Measurements from ENCODE around the gene SIGLEC8. TPM values are rescaled to one million over a fixed set of nuclear protein-coding genes. Genes with fewer than 3 reads are reported as not detected.
"Not testable (repeated sequence)": the region's sequence is repeated elsewhere in the genome, so short reads cannot be mapped to it uniquely, and the experiment has no call there.

Gene SIGLEC8
- total RNA-seq (1 to 10 TPM; 2.0 to 3.6 TPM), polyA plus RNA-seq (ENCODE audit: insufficient read length in 2 of 2) (1 to 10 TPM; 3.8 to 4.7 TPM)
- long read RNA-seq, donor 1 = 0 reads
- long read RNA-seq, donor 2 = 0 reads
- long read RNA-seq, donor 3 = 0 reads
- long read RNA-seq, donor 4 = 0 reads

DNA sequence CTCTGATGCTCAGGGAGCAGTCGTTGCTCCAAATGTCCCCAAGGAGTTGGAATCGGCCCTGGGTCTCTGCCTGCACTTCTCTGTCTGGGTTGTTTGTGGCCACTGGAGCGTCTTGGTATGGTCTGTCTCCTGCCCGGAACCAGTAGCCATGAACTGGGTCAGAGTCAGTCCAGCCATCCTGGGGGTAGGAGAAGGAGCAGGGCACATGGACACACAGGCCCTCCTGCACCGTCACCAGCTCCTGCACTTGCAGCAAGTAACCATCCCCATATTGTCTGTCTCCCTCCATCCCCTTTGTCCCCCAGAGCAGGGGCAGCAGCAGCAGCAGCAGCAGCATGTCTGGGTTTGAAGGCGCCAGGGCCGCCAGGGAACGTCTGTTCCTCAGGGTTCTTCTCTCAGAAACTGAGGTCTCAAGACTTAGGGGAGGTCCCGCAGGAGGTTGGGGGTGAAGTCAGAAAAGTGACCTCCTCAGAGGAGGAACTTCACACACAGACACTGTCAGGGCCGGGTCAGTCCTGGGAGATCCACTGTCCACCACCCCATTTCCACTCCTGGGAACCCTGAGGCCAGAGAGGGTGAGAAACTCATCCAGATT, at the start of gene SIGLEC8:
TSS of gene SIGLEC8 (minus strand) at position 404 of the 595 bp plus-strand sequence. CDS start at position 337, 67 bp downstream.
- no peaks in the 10 kb centered on the region for H3K9me3 ChIP-seq (ENCODE audit: control insufficient read depth, insufficient read depth, low read length)
- no peak within 1 kb of the TSS for H3K27ac ChIP-seq (ENCODE audit: low read depth, low read length)
- no peaks in the 10 kb centered on the region for H3K4me1 ChIP-seq (ENCODE audit: control insufficient read depth, insufficient read depth, low read length)
- DNase-seq (ENCODE audit: low read depth in 4 of 6, low spot score in 6 of 6) = no peak
- WGBS (ENCODE audit: insufficient coverage) = 61% methylated on average over 7 of the region's 10 CpGs
- H3K27me3 ChIP-seq (ENCODE audit: control insufficient read depth, insufficient read depth, low read length) = peaks cover 3% of the 10 kb centered on the region
- no peaks in the 10 kb centered on the region for H3K36me3 ChIP-seq (ENCODE audit: control insufficient read depth, insufficient read depth, low read length)
- H3K4me3 ChIP-seq (ENCODE audit: low read depth, low read length) = no peak within 1 kb of the TSS

DNA sequence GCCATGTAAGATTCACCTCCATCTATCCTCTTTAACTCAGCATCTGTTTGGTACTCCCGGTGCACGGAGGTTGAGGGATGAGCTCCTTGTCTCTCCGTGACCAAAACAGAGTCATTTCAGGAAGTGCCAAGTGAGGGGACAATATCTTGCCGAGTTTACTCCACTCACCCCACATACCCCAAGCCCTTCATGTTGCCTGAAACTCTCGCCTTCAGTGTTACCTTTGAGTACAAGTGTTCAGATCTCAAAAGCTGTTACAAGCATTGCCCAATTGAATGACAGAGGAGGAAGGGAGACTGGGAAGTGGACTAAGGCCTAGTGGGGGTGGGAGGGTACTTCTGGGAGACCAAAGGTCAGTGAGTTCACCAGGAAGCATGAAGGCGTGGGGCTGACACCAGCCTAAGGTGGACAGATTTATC, 49.4 kb upstream of the SIGLEC8 start:
- Histone ChIP-seq H3K36me3 (ENCODE audit: control insufficient read depth, insufficient read depth, low read length) (no peaks in the 10 kb centered on the region), H3K4me3 (ENCODE audit: low read depth, low read length) (no peak overlapping the region), H3K27ac (ENCODE audit: low read depth, low read length) (no peak overlapping the region), H3K27me3 (ENCODE audit: control insufficient read depth, insufficient read depth, low read length) (peaks cover 11% of the 10 kb centered on the region), H3K9me3 (ENCODE audit: control insufficient read depth, insufficient read depth, low read length) (no peaks in the 10 kb centered on the region), H3K4me1 (ENCODE audit: control insufficient read depth, insufficient read depth, low read length) (no peaks in the 10 kb centered on the region)
- no peak for DNase-seq (ENCODE audit: low read depth in 4 of 6, low spot score in 6 of 6)
- 60% methylated on average over 1 of the region's 6 CpGs for WGBS (ENCODE audit: insufficient coverage)

DNA sequence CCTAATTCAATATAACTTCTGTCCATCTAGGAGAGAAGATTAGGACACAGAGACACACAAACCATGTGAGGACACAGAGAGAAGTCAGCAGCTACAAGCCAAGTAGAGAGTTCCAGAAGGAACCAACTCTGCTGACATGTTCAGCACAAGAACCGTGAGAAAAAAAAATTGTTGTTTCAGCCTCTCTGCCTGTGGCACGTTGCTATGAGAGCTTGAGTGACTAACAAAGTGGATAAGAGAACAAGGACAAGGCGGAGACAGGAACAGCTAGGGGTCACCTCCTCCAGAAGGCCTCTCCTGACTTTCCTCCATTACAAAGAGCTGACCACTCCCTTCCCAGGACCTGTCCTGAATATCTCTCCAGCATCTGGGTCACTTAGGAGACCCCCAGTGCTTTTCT, 48.9 kb upstream of the SIGLEC8 start:
- 41% methylated on average over 3 of the region's 3 CpGs for WGBS (ENCODE audit: insufficient coverage)
- no peak overlapping the region for H3K27ac ChIP-seq (ENCODE audit: low read depth, low read length)
- H3K4me1 ChIP-seq (ENCODE audit: control insufficient read depth, insufficient read depth, low read length) = no peaks in the 10 kb centered on the region
- peaks cover 11% of the 10 kb centered on the region for H3K27me3 ChIP-seq (ENCODE audit: control insufficient read depth, insufficient read depth, low read length)
- no peak overlapping the region for H3K4me3 ChIP-seq (ENCODE audit: low read depth, low read length)
- DNase-seq (ENCODE audit: low read depth in 4 of 6, low spot score in 6 of 6) = no peak
- no peaks in the 10 kb centered on the region for H3K9me3 ChIP-seq (ENCODE audit: control insufficient read depth, insufficient read depth, low read length)
- no peaks in the 10 kb centered on the region for H3K36me3 ChIP-seq (ENCODE audit: control insufficient read depth, insufficient read depth, low read length)

DNA sequence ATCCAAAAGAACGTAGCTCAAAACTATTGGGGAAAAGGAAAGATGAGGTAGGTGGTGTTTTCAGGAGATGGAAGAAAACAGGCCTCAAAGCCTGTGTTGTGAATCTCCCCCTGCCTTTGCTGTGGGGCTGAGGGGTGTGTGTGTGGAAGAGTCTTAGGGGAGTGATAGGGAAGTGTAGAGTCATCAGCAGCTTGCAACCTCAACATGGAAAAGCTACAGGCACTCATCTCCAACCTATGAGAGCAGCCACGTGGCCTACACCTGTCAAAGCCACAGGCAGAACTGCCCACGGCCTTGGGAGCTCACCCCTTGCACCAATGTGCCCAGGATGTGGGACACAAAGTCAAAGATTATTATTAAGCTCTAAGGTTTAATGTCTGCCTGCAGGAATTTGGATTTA, 47.6 kb upstream of the SIGLEC8 start:
- no peak overlapping the region for H3K27ac ChIP-seq (ENCODE audit: low read depth, low read length)
- DNase-seq (ENCODE audit: low read depth in 4 of 6, low spot score in 6 of 6) = no peak
- H3K4me1 ChIP-seq (ENCODE audit: control insufficient read depth, insufficient read depth, low read length) = no peaks in the 10 kb centered on the region
- no peak overlapping the region for H3K4me3 ChIP-seq (ENCODE audit: low read depth, low read length)
- H3K36me3 ChIP-seq (ENCODE audit: control insufficient read depth, insufficient read depth, low read length) = no peaks in the 10 kb centered on the region
- WGBS (ENCODE audit: insufficient coverage) = 40% methylated on average over 1 of the region's 3 CpGs
- H3K27me3 ChIP-seq (ENCODE audit: control insufficient read depth, insufficient read depth, low read length) = peaks cover 7% of the 10 kb centered on the region
- H3K9me3 ChIP-seq (ENCODE audit: control insufficient read depth, insufficient read depth, low read length) = no peaks in the 10 kb centered on the region

DNA sequence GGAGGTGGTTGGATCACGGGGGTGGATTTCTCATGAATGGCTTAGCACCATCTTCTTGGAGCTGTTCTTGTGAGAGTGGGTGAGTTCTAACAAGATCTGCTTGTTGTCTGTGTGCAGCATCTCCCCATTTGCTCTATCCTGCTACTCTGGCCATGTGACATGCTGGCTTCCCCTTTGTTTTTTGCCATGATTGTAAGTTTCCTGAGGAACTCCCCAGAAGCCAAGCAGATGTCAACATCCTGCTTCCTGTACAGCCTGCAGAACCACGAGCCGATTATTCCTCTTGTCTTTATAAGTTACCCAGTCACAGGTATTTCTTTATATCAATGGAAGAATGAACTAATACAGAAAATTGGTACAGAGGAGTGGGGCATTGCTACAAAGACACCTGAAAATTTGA, 45.6 kb upstream of the SIGLEC8 start:
- no peak overlapping the region for H3K4me3 ChIP-seq (ENCODE audit: low read depth, low read length)

DNA sequence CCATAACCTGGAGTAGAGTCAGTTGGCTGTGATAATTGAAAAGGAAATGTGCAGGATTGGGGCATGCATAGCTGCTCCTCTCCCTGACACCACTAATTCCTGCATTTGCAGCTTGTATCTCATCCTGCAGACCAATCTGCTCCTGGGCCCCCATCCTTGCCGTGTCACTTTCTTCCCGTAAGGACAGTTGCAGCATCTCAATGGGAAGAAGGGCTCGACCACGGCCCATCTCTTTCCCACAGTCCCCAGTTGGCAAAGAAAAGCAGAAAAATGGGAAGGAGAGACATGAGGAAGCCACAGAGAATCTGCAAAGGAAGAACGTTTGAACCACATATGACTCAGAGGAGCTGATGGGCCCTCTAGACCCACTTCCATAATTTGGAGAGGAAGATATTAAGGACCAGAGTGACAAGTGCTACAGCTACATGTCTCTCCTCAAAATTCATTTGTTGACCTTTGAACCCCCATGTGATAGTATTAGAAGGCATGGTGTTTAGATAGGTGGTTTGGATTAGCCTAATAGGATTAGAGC, 45.1 kb upstream of the SIGLEC8 start:
- H3K4me3 ChIP-seq (ENCODE audit: low read depth, low read length) = no peak overlapping the region
- H3K9me3 ChIP-seq (ENCODE audit: control insufficient read depth, insufficient read depth, low read length) = no peaks in the 10 kb centered on the region
- no peak overlapping the region for H3K27ac ChIP-seq (ENCODE audit: low read depth, low read length)
- no peaks in the 10 kb centered on the region for H3K4me1 ChIP-seq (ENCODE audit: control insufficient read depth, insufficient read depth, low read length)
- no peaks in the 10 kb centered on the region for H3K36me3 ChIP-seq (ENCODE audit: control insufficient read depth, insufficient read depth, low read length)
- H3K27me3 ChIP-seq (ENCODE audit: control insufficient read depth, insufficient read depth, low read length) = no peaks in the 10 kb centered on the region
- DNase-seq (ENCODE audit: low read depth in 4 of 6, low spot score in 6 of 6) = no peak
- WGBS (ENCODE audit: insufficient coverage) = 40% methylated on average over 1 of the region's 5 CpGs

More for the DNA sequence above, 45.6 kb upstream of the SIGLEC8 start:
- 85% methylated on average over 1 of the region's 3 CpGs for WGBS (ENCODE audit: insufficient coverage)
- no peak for DNase-seq (ENCODE audit: low read depth in 4 of 6, low spot score in 6 of 6)
- H3K36me3 ChIP-seq (ENCODE audit: control insufficient read depth, insufficient read depth, low read length) = no peaks in the 10 kb centered on the region
- no peaks in the 10 kb centered on the region for H3K4me1 ChIP-seq (ENCODE audit: control insufficient read depth, insufficient read depth, low read length)
- H3K27ac ChIP-seq (ENCODE audit: low read depth, low read length) = no peak overlapping the region
- H3K9me3 ChIP-seq (ENCODE audit: control insufficient read depth, insufficient read depth, low read length) = no peaks in the 10 kb centered on the region
- no peaks in the 10 kb centered on the region for H3K27me3 ChIP-seq (ENCODE audit: control insufficient read depth, insufficient read depth, low read length)

DNA sequence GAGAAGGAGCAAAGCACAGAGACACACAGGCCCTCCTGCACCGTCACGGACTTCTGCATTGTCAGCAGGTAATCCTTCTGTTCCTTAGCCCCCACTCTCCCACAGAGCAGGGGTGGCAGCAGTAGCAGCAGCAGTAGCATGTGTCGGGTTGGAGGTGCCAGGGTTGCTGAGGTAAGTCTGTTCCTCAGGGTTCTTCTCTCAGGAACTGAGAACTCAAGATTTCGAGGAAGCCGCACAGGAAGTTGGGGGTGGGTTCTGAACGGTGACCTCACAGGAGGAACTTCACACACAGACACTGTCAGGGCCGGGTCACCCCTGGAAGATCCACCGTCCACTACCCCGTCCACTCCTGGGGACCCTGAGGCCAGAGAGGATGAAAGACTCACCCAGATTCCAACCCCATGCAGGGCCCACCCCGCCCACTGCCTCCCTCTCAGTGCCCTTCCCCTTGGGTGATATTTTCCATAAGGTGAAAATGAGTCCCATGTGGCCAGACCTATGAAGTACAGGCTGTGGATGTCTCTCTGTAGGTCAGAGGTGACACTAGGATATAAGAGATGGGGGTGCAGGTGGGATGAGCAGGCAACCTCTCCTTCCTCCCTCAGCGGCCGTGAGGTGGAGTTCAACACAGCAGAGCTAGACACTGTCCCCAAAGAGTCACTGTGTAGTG, 43.5 kb upstream of the SIGLEC8 start, which contains the start of gene SIGLEC12:
TSS of gene SIGLEC12 (minus strand) at position 207 of the 670 bp plus-strand sequence. CDS start at position 140, 67 bp downstream.
- 63% methylated on average over 4 of the region's 12 CpGs for WGBS (ENCODE audit: insufficient coverage)
- no peaks in the 10 kb centered on the region for H3K36me3 ChIP-seq (ENCODE audit: control insufficient read depth, insufficient read depth, low read length)
- no peak for DNase-seq (ENCODE audit: low read depth in 4 of 6, low spot score in 6 of 6)
- H3K27me3 ChIP-seq (ENCODE audit: control insufficient read depth, insufficient read depth, low read length) = peaks cover 2% of the 10 kb centered on the region
- H3K4me1 ChIP-seq (ENCODE audit: control insufficient read depth, insufficient read depth, low read length) = no peaks in the 10 kb centered on the region
- no peak within 1 kb of the TSS for H3K27ac ChIP-seq (ENCODE audit: low read depth, low read length)
- no peaks in the 10 kb centered on the region for H3K9me3 ChIP-seq (ENCODE audit: control insufficient read depth, insufficient read depth, low read length)
- H3K4me3 ChIP-seq (ENCODE audit: low read depth, low read length) = no peak within 1 kb of the TSS

DNA sequence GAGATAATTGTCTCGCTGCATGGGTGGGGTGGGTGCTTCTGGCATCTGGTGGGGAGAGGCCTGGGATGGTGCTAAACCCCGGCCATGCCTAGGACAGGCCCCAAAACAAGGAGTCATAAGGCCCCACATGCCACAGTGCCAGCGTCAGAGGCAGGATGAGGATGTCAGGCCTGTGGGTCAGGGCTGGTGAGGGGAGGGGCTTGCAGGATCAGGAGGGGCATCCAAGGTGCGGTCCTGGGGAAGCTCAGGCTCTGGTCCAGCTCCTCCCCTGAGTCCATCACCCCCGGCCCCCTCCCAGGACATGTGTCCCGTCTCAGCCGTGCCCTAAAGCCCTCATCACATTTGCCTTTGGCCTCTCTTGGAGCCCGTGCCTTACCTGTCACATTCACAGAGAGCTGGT, 42.7 kb upstream of the SIGLEC8 start:
- not testable (repeated sequence) for DNase-seq (ENCODE audit: low read depth in 4 of 6, low spot score in 6 of 6); H3K9me3 ChIP-seq (ENCODE audit: control insufficient read depth, insufficient read depth, low read length); H3K27me3 ChIP-seq (ENCODE audit: control insufficient read depth, insufficient read depth, low read length); H3K36me3 ChIP-seq (ENCODE audit: control insufficient read depth, insufficient read depth, low read length); H3K4me3 ChIP-seq (ENCODE audit: low read depth, low read length); H3K27ac ChIP-seq (ENCODE audit: low read depth, low read length); H3K4me1 ChIP-seq (ENCODE audit: control insufficient read depth, insufficient read depth, low read length)
- WGBS (ENCODE audit: insufficient coverage) = 69% methylated on average over 3 of the region's 8 CpGs

DNA sequence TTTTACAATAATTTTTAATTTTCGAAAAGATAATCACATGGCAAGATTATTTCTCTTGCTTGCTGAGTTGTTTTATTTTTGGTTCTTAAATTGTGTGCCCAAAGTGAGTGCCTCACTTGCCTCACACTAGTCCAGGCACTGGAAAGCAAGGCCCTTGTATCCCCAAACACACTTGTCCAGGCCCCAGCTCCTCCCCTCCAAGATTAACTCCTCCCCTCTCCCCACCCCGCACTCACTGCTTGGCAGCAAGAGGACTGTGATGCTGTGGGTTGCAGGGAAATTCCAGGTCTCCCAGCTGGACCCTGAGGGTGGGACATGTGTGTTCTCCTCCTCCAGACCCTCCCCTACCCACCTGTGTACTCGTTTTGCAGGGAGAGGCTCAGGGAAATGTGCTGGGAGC, 39.4 kb upstream of the SIGLEC8 start:
- Histone ChIP-seq H3K9me3 (ENCODE audit: control insufficient read depth, insufficient read depth, low read length) (no peaks in the 10 kb centered on the region), H3K27ac (ENCODE audit: low read depth, low read length) (no peak overlapping the region), H3K4me3 (ENCODE audit: low read depth, low read length) (no peak overlapping the region), H3K27me3 (ENCODE audit: control insufficient read depth, insufficient read depth, low read length) (peaks cover 2% of the 10 kb centered on the region), H3K4me1 (ENCODE audit: control insufficient read depth, insufficient read depth, low read length) (no peaks in the 10 kb centered on the region), H3K36me3 (ENCODE audit: control insufficient read depth, insufficient read depth, low read length) (no peaks in the 10 kb centered on the region)
- no CpG with 5 or more reads among the region's 3 CpGs for WGBS (ENCODE audit: insufficient coverage)
- DNase-seq (ENCODE audit: low read depth in 4 of 6, low spot score in 6 of 6) = no peak

Data from spinal cord (tissue), 10 donors.